Measurements from ENCODE around the gene ARHGEF7.

- TF ChIP-seq CTCF (IDR thresholded peaks at IDR 0.05) (no peak), EZH2 (IDR thresholded peaks at IDR 0.05) (no peak), EZH2phosphoT487 (IDR thresholded peaks at IDR 0.05) (no peak)
These were observed 46.8 kb downstream of the ARHGEF7 start for GRCh38 chr13:111161601-111162600.

Data from neural progenitor cell (in vitro differentiated cells).